ENCODE measurements around the gene CDK14.

DNA sequence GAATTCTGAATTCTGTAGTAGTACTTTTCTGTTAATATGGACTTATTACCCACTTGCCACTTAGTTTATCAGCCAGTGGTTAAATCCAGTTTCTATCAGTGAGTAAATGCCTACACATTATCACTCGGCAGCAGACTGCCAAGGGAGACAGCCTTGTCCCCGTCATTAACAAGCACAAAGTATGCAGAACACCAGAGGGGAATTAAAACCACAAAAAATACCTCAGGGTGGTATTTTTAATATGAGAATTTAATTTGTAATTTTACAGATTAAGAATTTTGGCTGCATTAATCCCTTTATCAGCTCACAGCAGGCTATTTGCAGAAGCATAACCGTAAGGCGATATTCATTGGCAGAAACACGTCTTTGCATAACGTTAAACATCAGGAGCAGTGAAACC lies 518.1 kb downstream of the CDK14 start:
- no peak for TF ChIP-seq EZH2 (IDR thresholded peaks at IDR 0.05)
- TF ChIP-seq, protein P1, sequence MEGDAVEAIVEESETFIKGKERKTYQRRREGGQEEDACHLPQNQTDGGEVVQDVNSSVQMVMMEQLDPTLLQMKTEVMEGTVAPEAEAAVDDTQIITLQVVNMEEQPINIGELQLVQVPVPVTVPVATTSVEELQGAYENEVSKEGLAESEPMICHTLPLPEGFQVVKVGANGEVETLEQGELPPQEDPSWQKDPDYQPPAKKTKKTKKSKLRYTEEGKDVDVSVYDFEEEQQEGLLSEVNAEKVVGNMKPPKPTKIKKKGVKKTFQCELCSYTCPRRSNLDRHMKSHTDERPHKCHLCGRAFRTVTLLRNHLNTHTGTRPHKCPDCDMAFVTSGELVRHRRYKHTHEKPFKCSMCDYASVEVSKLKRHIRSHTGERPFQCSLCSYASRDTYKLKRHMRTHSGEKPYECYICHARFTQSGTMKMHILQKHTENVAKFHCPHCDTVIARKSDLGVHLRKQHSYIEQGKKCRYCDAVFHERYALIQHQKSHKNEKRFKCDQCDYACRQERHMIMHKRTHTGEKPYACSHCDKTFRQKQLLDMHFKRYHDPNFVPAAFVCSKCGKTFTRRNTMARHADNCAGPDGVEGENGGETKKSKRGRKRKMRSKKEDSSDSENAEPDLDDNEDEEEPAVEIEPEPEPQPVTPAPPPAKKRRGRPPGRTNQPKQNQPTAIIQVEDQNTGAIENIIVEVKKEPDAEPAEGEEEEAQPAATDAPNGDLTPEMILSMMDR (IDR thresholded peaks at IDR 0.05): no peak
